WI38 (cell line): ENCODE results near the gene PTX4.
"Not testable (repeated sequence)": the region's sequence is repeated elsewhere in the genome, so short reads cannot be mapped to it uniquely, and the experiment has no call there.

Experiments
- H3K4me3 ChIP-seq: 2 replicates; pipeline ENCODE4 v1.5.1; 2011; ENCODE audit warnings: low read depth, mild to moderate bottlenecking, control low read depth, low read length
- TF ChIP-seq, protein P1 (sequence below): IDR thresholded peaks from 2 replicates; pipeline ENCODE4 v1.5.1; 2012; ENCODE audit warnings: low read depth, mild to moderate bottlenecking, control low read depth, low read length

Gene PTX4

DNA sequence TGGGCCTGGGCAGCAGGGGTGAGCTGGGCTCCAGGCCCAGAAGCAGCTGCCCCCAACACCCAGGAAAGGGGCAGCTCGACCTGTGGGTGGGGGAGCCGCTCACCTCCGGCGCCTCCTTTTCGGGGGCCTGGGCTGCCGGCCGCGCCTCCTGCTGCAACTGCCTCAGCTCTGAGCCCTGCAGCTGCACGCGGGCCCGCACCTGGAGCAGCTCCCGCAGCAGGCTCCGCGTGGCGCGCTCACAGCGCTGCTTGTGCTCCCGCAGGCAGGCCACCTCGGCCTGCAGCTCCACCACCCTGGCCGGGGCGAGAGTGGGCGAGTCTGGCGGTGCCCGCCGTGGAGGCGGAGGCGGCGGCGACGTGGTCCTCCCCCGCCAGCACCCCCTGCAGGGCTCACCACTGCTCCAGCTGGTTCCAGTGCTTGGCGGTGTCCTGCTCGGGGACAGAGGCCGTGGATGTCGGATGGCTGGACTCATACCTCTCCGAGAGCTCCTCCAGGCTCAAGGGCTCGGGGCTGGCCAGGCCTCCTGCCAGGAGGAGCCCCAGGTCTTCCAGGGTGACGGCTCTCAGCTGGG, 45.3 kb downstream of the PTX4 start:
- no peak overlapping the region for H3K4me3 ChIP-seq
- TF ChIP-seq, protein P1, sequence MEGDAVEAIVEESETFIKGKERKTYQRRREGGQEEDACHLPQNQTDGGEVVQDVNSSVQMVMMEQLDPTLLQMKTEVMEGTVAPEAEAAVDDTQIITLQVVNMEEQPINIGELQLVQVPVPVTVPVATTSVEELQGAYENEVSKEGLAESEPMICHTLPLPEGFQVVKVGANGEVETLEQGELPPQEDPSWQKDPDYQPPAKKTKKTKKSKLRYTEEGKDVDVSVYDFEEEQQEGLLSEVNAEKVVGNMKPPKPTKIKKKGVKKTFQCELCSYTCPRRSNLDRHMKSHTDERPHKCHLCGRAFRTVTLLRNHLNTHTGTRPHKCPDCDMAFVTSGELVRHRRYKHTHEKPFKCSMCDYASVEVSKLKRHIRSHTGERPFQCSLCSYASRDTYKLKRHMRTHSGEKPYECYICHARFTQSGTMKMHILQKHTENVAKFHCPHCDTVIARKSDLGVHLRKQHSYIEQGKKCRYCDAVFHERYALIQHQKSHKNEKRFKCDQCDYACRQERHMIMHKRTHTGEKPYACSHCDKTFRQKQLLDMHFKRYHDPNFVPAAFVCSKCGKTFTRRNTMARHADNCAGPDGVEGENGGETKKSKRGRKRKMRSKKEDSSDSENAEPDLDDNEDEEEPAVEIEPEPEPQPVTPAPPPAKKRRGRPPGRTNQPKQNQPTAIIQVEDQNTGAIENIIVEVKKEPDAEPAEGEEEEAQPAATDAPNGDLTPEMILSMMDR = no peak

DNA sequence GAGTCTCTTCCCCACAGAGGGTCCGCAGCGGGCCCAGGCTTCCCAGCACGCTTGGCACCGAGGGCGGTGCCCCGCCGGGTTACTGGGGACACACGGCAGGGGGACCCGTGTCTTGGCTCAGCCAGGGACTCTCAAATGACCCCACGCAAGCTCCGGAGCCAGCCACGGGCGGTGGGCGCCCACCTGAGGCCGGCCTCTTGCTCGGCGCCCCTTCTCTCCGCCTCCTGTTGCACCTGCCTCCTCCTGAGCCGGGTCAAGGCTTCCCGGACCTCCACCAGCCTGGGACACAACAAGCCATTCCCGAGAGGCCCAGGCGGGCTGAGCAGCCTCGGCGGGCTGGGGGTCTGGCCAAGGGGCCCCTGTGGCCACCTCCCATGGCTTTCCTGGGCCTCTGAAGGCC, 46.0 kb downstream of the PTX4 start:
- no peak overlapping the region for H3K4me3 ChIP-seq
- TF ChIP-seq, protein P1 = no peak

DNA sequence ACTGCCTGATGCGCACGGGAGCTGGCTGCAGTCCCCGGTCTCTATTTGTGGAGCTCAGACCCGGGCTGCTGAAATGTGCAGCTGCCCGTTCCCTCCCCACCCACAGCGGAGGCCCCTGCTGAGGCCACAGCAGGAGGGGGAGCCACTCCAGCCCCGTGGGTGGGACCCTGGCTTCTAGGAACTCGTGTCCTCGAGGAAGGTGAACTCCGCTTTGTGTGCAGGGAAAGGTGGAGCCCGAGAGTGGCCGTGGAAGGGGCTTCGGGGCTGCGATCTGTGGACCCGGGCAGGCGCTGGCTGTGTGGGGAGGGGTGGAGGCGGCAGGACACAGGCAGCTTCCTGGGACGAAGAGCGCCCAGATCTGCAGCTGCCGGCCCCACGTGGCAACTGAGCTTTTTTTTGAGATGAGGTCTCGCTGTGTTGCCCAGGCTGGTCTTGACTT, 47.3 kb downstream of the PTX4 start:
- TF ChIP-seq, protein P1 = no peak
- H3K4me3 ChIP-seq = no peak overlapping the region

DNA sequence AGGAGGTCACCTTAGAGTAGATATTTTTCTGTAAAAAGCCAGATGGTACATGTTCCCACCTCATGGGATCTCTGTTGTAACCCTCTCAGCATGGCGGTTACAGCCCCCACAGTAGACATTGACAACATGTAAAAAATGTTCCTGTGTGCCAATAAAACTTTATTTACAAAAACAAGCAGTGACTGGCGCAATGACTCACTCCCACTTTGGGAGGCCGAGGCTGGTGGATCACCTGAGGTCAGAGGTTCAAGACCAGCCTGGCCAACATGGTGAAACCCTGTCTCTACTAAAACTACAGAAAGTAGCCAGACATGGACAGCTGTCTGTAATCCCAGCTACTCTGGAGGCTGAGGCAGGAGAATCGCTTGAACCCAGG, 49.1 kb downstream of the PTX4 start:
- H3K4me3 ChIP-seq = not testable (repeated sequence)

DNA sequence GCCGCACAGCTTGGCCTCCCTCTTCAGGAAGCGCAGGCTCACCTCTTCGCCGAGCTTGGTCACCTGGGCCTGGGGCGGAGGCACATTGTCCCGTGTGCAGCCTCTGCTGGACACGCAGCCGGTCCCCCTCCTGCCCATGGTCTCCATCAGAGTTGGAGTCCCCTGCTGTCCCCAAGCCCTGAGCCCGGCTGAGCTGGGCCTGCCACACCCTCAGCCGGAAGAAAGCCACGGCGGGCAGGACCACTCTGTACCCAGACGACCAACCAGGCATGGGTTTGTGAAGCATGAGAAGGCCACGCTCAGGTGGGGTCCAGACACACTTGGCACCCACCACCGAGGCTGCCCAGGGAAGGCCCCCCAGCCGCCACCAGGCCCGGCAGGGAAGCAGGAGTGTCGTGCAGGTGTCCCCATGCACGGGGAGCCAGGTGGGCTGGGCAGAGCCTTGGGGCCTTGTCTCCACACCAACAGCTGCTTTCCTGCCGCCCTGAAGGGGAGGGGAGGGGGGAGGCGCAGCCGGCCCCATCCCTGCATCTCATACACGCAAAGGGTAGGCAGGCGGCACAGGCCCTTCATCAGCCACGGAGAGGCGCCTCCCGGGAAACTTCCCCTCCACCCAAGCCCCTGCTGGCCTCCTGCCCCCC, 49.6 kb downstream of the PTX4 start:
- H3K4me3 ChIP-seq = no peak overlapping the region
- TF ChIP-seq, protein P1 = no peak

DNA sequence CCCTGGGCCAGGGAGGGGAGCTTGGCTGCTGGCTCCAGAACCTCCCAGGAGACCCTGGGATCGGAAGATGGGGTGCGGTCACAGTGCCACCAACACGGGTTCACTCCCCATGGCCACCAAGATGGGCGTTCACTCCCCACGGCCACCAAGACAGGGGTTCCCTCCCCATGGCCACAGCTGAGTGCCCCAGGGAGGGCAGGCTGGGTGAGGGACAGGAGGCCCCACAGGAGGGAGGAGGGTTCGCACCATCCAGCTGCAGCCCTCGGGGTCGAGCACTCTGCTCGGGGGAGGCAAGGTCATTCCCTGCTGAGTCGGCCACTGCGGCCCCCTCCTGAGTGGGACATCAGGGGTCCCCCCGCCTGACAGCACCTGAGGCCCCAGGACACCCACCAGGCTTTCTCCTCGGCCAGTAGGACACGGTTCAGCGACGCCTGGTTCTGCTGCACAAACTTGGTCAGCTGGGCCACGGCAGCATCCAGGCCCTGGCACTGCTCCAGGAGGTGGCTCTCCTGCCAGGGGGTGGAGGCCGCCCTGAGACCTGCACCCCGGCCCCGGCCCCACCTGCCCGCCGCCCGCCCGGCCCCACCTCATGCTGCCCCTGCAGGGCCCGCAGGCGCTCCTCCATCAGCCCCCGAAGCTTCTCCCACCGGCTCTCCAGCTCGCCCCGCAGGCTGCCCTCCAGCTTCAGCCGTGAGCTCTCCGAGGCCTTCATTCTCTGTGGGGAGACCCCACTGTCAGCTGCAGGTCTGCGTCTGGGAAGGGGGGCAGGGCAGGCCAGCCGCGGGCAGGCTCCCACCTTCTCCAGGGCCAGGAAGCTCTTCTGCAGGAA, 50.3 kb downstream of the PTX4 start:
- no peak overlapping the region for H3K4me3 ChIP-seq
- TF ChIP-seq, protein P1 = no peak

DNA sequence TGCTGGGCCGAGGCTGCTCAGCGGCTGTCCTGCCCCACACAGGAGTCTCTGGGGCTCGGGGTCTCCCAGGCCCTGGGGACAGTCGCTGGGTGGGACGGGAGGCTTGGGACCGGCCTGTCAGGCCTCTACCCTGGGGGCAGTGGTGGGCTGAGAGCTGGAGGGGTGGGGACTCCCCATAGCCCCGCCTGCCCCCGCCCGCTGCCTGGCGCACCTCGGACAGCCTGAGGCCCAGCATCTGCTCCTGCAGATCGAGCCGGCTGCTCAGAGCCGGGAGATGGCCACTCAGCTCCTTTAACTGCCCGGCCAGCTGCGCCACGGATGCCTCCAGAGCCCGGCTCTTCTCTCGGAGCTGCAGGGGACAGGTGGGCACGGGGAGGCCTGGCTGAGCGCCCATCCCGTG, 51.1 kb downstream of the PTX4 start:
- TF ChIP-seq, protein P1 = no peak
- H3K4me3 ChIP-seq = no peak overlapping the region
